GM06990 (cell line): ENCODE results near the gene PRTFDC1.
"Not testable (repeated sequence)": the region's sequence is repeated elsewhere in the genome, so short reads cannot be mapped to it uniquely, and the experiment has no call there.

Source experiments
- DNase-seq: peaks from one replicate; pipeline ENCODE4 v3.0.0-alpha.2; 2011; ENCODE audit not compliant: insufficient read length; ENCODE audit errors: extremely low read depth
- H3K27me3 ChIP-seq: replicated peaks from 2 replicates; pipeline ENCODE4 v1.6.0; 2011; ENCODE audit warnings: low read length; ENCODE audit not compliant: control insufficient read depth, insufficient read depth
- H3K36me3 ChIP-seq: 2 replicates; pipeline ENCODE4 v1.5.1; 2011; ENCODE audit warnings: low read length; ENCODE audit not compliant: control insufficient read depth, insufficient read depth
- H3K4me3 ChIP-seq: replicated peaks from 2 replicates; pipeline ENCODE4 v1.5.1; 2011; ENCODE audit warnings: low read depth, mild to moderate bottlenecking, control low read depth, low read length
- TF ChIP-seq, protein P1 (sequence below): IDR thresholded peaks from 2 replicates; pipeline ENCODE4 v1.5.1; 2011; ENCODE audit warnings: low read length, control low read depth, mild to moderate bottlenecking, inconsistent platforms; ENCODE audit not compliant: insufficient read depth, poor library complexity, severe bottlenecking

Gene PRTFDC1

GRCh38 chr10:24971374-24971773 lies 19.0 kb upstream of the PRTFDC1 start:
- Histone ChIP-seq H3K36me3 (no peaks in the 10 kb centered on the region), H3K4me3 (no peak overlapping the region), H3K27me3 (no peaks in the 10 kb centered on the region)
- TF ChIP-seq, protein P1, sequence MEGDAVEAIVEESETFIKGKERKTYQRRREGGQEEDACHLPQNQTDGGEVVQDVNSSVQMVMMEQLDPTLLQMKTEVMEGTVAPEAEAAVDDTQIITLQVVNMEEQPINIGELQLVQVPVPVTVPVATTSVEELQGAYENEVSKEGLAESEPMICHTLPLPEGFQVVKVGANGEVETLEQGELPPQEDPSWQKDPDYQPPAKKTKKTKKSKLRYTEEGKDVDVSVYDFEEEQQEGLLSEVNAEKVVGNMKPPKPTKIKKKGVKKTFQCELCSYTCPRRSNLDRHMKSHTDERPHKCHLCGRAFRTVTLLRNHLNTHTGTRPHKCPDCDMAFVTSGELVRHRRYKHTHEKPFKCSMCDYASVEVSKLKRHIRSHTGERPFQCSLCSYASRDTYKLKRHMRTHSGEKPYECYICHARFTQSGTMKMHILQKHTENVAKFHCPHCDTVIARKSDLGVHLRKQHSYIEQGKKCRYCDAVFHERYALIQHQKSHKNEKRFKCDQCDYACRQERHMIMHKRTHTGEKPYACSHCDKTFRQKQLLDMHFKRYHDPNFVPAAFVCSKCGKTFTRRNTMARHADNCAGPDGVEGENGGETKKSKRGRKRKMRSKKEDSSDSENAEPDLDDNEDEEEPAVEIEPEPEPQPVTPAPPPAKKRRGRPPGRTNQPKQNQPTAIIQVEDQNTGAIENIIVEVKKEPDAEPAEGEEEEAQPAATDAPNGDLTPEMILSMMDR = no peak
- no peak for DNase-seq

- Histone ChIP-seq H3K27me3 (no peaks in the 10 kb centered on the region), H3K36me3 (no peaks in the 10 kb centered on the region), H3K4me3 (no peak overlapping the region)
- no peak for DNase-seq
- TF ChIP-seq, protein P1 = no peak
These were observed 17.5 kb upstream of the PRTFDC1 start for GRCh38 chr10:24969841-24970281.

- H3K27me3 ChIP-seq, H3K36me3 ChIP-seq, H3K4me3 ChIP-seq, DNase-seq: not testable (repeated sequence)
These were observed 16.5 kb upstream of the PRTFDC1 start for GRCh38 chr10:24968951-24969350.

- H3K4me3 ChIP-seq = no peak overlapping the region
- no peaks in the 10 kb centered on the region for H3K36me3 ChIP-seq
- no peak for DNase-seq
- TF ChIP-seq, protein P1 = no peak
- no peaks in the 10 kb centered on the region for H3K27me3 ChIP-seq
These were observed 15.9 kb upstream of the PRTFDC1 start for GRCh38 chr10:24968349-24968748.

DNA sequence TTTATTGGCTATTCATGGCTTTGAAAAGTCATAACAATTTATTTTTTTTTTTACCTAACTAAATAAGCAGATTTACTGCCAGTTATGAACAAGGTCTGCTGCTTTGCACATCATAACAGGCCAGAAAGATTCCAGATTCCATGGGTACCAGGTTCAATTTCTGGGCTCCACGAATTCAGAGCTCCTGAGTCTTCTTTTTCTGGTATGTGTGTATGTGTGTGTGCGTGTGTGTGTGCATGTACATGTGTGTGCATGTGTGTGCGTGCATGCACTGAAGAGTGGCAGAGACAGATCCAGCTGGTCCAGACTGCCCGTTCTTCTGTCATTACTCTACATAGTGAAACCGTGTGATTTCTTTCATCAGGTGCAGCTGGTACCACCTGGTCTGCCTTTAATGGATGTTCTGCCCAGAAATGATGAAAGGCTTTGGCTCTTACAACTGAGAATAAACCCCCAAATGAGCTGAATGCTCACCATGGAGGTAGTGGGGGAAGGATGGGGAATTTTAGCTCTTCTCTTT lies 14.6 kb upstream of the PRTFDC1 start:
- H3K36me3 ChIP-seq = no peaks in the 10 kb centered on the region
- H3K27me3 ChIP-seq = no peaks in the 10 kb centered on the region
- H3K4me3 ChIP-seq = no peak overlapping the region
- TF ChIP-seq, protein P1 = no peak
- DNase-seq = no peak

GRCh38 chr10:24965051-24965450 lies 12.6 kb upstream of the PRTFDC1 start:
- Histone ChIP-seq H3K4me3 (no peak overlapping the region), H3K27me3 (no peaks in the 10 kb centered on the region), H3K36me3 (no peaks in the 10 kb centered on the region)
- TF ChIP-seq, protein P1 = no peak
- no peak for DNase-seq
